GM19035 (cell line): ENCODE measurements around the gene FAM120C.

Experiments used
- ATAC-seq: cut with Tn5 transposase; IDR thresholded peaks from one replicate; pipeline ENCODE4 v1.9.1; 2021; ENCODE audit not compliant: unreplicated experiment

FAM120C gene

DNA sequence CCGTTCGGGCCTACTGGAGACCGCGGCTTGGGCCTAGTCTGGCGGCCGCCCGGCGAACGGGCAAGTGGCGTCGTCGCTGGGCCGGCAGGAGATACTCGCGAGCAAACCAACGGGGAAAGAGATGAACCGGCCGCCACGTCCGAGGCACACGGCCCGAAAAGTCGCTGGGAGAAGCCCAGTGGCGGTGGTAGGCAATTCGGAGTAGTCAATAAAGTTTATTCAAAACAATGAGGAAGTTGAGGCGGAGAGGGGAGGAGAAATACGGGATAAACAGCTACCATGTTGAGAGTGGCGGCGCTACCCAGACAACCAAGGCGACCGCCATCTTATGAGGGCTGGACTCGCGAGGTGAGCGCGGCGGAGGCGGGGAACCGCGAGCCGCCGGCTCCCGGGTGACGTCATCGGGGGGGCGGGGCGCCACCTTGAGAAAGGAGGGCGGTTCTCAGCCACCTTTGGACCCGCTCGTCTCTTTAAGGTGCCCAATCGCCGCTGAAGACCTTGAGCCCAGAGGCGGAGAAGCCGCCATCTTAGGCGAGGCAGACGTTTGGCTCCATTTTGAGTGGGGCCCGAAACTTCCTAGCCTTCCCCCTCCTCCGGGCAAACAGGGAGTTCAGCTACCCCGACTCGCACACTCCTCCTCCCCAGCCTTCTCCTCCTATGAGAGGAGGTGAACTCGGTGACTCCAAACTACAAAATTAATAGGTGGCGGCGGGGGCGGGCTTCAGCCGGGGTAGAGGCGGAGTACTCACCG is 138.8 kb downstream of the FAM120C start, which contains the start of gene PHF8:
PHF8 (minus strand) TSS at position 348 of the 751 bp plus-strand sequence. CDS start 1,745 bp downstream, outside the sequence.
- ATAC-seq = peak; percentile 79

DNA sequence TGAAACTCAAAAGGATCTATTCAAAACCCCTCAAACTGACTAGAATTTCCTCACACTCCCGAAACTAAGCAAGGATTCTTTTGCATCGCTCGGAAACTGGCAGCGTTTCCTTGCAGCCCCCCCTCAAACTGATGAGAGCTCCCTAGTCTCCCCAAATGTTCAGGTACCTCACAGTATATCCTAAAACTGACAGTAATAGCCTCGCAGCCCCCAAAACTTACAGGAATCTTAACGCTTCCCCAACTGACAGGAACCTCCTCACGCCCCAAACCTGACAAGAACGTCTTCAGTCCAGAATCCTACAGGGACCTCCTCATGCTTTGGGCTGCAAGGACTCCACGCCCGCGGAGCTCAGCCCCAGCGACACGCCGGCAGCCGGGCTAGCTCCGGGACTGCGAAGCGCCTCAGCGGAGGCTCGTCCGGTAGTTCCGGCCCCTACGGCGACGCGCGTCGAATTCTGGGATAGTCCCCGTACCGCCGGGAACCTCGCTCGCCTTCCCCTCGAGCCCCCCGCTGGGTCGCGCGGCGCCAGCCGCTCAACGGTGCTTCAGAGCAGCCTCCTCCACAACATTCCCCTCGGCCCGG is 139.4 kb downstream of the FAM120C start:
- ATAC-seq = peak; percentile 25

DNA sequence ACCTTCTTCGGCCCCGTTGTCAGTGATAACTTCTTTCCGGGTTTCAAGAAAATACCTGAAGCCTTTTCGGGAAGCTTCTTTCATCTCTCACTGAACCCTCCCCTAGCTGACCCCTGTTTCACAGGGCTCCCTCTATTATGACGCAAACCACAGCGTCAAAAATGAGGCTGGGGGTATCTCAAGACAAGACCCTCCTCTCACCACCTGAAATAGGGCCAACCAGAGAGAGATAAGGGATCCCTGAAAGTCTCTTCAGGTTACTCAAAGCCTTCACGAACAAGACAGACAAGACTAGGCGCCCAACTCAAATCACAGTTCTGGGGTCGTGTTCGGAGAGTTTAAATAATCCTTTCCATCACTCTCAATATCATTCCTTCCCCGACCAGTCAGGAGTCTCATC is 140.0 kb downstream of the FAM120C start:
- no peak for ATAC-seq

DNA sequence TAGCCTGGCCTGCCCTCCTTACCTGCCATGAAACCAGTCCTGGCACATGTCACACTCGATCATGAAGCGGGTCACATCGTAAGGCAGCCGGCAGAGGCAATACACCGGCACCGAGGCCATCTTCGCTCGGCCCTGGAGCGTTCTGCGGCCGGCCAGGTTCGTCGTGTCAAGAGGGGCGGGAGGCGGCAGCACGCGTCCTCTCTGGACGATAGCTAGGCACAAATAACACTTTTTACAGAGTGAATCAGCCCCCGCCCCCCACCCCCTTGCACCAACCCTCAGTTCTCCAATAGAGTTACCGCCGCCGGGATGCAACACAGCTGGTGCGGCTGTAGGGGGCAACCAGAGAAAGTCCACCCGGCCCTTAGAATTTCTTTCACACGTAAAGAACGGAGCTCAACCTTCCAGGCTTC is 140.4 kb downstream of the FAM120C start:
- ATAC-seq = no peak

DNA sequence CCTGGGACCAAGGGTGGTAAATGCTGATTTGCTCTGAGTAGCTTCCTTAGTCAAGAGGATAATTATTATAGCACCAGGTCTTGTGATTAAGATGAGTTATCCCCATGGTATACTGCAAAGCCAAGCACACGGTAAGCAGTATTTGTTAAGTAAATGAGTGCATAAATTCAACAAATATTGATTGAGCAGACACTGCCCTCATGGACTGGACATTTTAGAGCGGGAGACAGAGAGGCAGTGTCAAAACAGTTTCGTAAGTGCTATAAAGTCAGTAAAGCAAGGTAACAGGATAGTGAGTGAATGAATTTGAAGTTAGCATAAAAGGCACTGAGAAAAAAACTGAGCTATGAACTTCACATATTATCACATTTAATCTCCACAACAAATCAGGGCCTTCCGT is 152.7 kb downstream of the FAM120C start:
- no peak for ATAC-seq

DNA sequence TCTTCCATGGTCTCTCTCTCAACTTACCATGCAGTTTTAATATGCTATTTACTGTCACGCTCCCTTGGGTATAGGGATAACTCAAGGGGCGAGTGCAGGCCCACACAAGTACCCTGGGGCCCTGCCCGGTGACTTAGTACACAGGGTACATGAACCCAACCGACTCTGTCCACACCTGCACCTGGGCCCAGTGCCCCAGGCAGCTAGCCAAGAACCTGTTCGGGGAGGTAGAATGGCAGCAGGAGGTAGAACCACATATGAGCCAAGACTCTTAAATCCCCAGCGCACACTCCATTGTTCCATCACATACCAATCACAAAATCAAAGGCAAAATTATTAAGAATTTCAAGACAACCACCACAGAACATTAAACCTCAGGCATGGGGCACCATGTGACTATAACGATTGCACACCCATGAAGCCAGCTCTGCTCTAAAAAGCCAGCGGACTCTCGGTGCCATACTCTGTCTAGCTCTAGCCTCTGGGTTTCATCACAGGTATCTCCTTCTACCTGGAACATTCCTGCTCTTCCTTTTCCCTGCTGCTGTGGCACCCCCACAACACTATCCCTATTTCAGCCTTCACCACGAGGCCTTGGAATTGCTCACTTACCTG is 153.4 kb downstream of the FAM120C start:
- no peak for ATAC-seq

DNA sequence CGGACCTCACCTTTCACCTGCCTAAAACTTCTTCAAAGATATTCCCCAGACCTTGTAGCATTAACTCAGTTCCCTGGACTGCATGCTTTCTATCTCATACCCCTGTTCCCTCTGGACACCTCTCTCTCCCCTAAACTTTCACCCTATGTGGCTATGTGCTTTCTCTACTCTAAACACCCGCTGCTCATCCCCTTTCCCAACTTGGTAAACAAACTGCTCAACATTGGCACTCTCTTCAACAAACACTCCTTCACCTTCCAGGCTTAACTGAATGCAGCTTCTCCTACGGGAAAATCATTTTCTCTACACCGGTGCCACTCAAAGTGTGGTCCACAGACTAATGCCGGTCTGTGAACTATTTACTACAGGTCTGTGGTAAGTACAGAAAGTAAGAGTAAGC is 158.7 kb downstream of the FAM120C start:
- no peak for ATAC-seq
